ENCODE measurements around the gene NR5A1.

- TF ChIP-seq CTCF (IDR thresholded peaks at IDR 0.05; ENCODE audit: insufficient read depth, low read length, poor library complexity, severe bottlenecking): no peak
- no peak for TF ChIP-seq EZH2phosphoT487 (conservative IDR thresholded peaks at IDR 0.05; ENCODE audit: low read length)
These were observed 25.7 kb upstream of the NR5A1 start for GRCh38 chr9:124532897-124533296.
